Heart right ventricle (tissue), 16 donors: ENCODE results near the gene MRPS7. TPM values are rescaled to one million over a fixed set of nuclear protein-coding genes. Genes with fewer than 3 reads are reported as not detected.

Source experiments
- ATAC-seq, 8 donors: fragments of 200-7000 bp; cut with Tn5 transposase; one replicate each; pipeline ENCODE4 v1.9.1; 2020; ENCODE audit warnings: mild to moderate bottlenecking in 8 of 8, moderate library complexity in 8 of 8, moderate number of reproducible peaks in 1 of 8
- DNase-seq, 2 donors: peaks; one replicate each; pipeline ENCODE4 v3.0.0-alpha.2; 2020
- H3K27ac ChIP-seq, 10 donors: fragments of 200-600 bp; sonication (generic) in 2 of 10; one replicate each; pipeline versions ENCODE4 v1.5.0 to v1.8.0; 2020 to 2022; ENCODE audit warnings: mild to moderate bottlenecking in 3 of 10
- H3K27me3 ChIP-seq, 7 donors: fragments of 200-600 bp; one replicate each; pipeline ENCODE4 v1.8.0; 2021 to 2022; ENCODE audit warnings: mild to moderate bottlenecking in 2 of 7
- H3K36me3 ChIP-seq, 9 donors: fragments of 200-600 bp; sonication (generic) in 1 of 9; one replicate each; pipeline versions ENCODE4 v1.5.0 to v1.8.0; 2020 to 2022; ENCODE audit warnings: mild to moderate bottlenecking in 2 of 9
- H3K4me1 ChIP-seq, 9 donors: fragments of 200-600 bp; sonication (generic) in 1 of 9; one replicate each; pipeline versions ENCODE4 v1.5.0 to v1.8.0; 2020 to 2022; ENCODE audit warnings: mild to moderate bottlenecking in 4 of 9
- H3K4me3 ChIP-seq, 10 donors: fragments of 200-600 bp; sonication (generic) in 2 of 10; one replicate each; pipeline versions ENCODE4 v1.5.0 to v1.8.0; 2020 to 2022; ENCODE audit warnings: mild to moderate bottlenecking in 7 of 10, moderate library complexity in 2 of 10
- H3K9me3 ChIP-seq, 11 donors: fragments of 200-600 bp in 10 of 11; sonication (generic) in 2 of 11; one replicate each; pipeline versions ENCODE4 v1.5.0 to v1.8.0; 2013 to 2022; ENCODE audit warnings: mild to moderate bottlenecking in 2 of 11, control low read depth in 1 of 11, moderate library complexity in 1 of 11
- WGBS, 2 donors: extraction: QIAGEN DNeasy Blood & Tissue Kit; methylation state at CpG; one replicate each; pipeline ENCODE4 v1.1.7; 2013; ENCODE audit warnings: inconsistent platforms in 1 of 2; 5-methylcytosine and 5-hydroxymethylcytosine counted together
- intact Hi-C, 10 donors: fragments of 100-400 bp; cut with DNase I; formaldehyde crosslinking; loops; one replicate each; pipeline versions ENCODE4 v1.11.1 to v1.14.2; 2022
- polyA plus RNA-seq, 2 donors: library from polyadenylated mRNA; stranded (reverse); fragments of 200-250 nt; gene quantifications; one replicate each; pipeline ENCODE4 v1.2.3, GENCODE V29; 2013
- total RNA-seq, 10 donors: library from RNA; stranded (reverse); fragmentation: NEBNext Ultra II Directional in 3 of 10; extraction: Animal tissue kit (Norgen Biotek cat#: 25700) in 3 of 10; gene quantifications; one replicate each; pipeline versions ENCODE4 v1.2.1 to v1.2.4, GENCODE V29; 2021 to 2023
- TF ChIP-seq, protein P1 (sequence below), 9 donors: fragments of 200-600 bp; sonication (generic) in 2 of 9; IDR thresholded peaks; one replicate each; pipeline versions ENCODE4 v1.5.0 to v1.8.0; 2021 to 2022; ENCODE audit warnings: antibody characterized with exemption in 9 of 9, mild to moderate bottlenecking in 5 of 9, moderate library complexity in 1 of 9
- donor health status: Arrhythmogenic right ventricular cardiomyopathy.
- donor health status: ischemic (EF 13 %, LVEDD 7.1; RV severe dilation, severe dysfunction).
- donor health status: healthy with polysubstance abuse.
- donor health status: DM: no; HTN: yes; CAD: no.
- donor health status: DM: no; HTN: no; CAD: no.
- donor health status: ischemic (EF 25% LVEDD 6.9; RV normal size, moderate dysfunction).
- donor health status: ischemic (EF 25% LVEDD 5.7; RV mildly dilated, moderate dysfunction).
- donor health status: healthy.
- donor health status: DM: yes; HTN: yes; CAD: no.
- donor health status: Ischemic cardiomyopathy.
- donor health status: ischemic (EF 35%, LVEDD 5.7; RV mildly dilated, moderate dysfunction).
- donor health status: nonischemic (EF 11% LVEDD 7.7; RV severe dilation, severe dysfunction).
- donor health status: DM: yes; HTN: yes; CAD: no.
- donor health status: PGD.
- donor health status: ischemic (EF 29% LVEDD 5.4; RV normal size, mild dysfunction).
- donor health status: nonischemic (EF 23%, LVEDD 6.1; RV moderate dilation, normal function).

MRPS7 gene
- total and polyA plus RNA-seq, 12 donors, result 98.9 to 179 (median 144) TPM

DNA sequence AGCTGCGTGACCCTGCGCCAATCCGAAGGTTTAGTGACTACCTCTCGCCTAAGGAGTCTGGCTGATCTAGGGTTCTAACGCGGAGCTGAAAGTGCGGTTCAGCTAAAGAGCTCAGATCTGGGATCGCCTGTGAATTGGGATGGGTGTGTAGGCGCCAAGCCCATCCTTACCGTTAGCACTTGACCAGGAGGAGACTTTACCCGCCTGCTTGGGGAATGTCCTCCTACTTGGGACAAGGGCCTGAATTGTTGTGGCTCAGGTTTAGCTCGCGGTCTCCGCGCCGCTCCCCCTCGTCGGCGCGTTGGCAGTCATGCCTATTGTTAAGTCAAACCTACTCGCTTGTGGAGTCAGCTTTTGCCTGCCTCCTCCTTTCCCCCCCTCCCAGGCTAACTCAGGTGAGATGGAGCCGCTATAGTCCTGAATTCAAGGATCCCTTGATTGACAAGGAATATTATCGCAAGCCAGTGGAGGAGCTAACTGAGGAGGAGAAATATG is 480 bp downstream of the MRPS7 start:
- Histone ChIP-seq H3K36me3 (peaks cover 0 to 45% (median 35%) of the 10 kb centered on the region in 9 donors), H3K9me3 (no peaks in the 10 kb centered on the region), H3K27ac (peak overlapping the region; percentile 93 to 99 (median 97)), H3K27me3 (no peaks in the 10 kb centered on the region), H3K4me1 (peaks cover 4 to 48% (median 31%) of the 10 kb centered on the region in 9 donors), H3K4me3 (peak overlapping the region; percentile 75 to 100 (median 94))
- TF ChIP-seq, protein P1, sequence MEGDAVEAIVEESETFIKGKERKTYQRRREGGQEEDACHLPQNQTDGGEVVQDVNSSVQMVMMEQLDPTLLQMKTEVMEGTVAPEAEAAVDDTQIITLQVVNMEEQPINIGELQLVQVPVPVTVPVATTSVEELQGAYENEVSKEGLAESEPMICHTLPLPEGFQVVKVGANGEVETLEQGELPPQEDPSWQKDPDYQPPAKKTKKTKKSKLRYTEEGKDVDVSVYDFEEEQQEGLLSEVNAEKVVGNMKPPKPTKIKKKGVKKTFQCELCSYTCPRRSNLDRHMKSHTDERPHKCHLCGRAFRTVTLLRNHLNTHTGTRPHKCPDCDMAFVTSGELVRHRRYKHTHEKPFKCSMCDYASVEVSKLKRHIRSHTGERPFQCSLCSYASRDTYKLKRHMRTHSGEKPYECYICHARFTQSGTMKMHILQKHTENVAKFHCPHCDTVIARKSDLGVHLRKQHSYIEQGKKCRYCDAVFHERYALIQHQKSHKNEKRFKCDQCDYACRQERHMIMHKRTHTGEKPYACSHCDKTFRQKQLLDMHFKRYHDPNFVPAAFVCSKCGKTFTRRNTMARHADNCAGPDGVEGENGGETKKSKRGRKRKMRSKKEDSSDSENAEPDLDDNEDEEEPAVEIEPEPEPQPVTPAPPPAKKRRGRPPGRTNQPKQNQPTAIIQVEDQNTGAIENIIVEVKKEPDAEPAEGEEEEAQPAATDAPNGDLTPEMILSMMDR (IDR thresholded peaks at IDR 0.05), result no peak
- ATAC-seq (peak in 3 of 8 donors; percentile 10 to 19 (median 10)), DNase-seq (no peak)
- WGBS, 2 donors, result 2% methylated on average over 23 of the region's 23 CpGs
- intact Hi-C loops, result no loop called here

GRCh38 chr17:75263055-75263454 is 1.4 kb downstream of the MRPS7 start:
- no peaks in the 10 kb centered on the region for H3K9me3 ChIP-seq
- no peaks in the 10 kb centered on the region for H3K27me3 ChIP-seq
- H3K27ac ChIP-seq, result no peak overlapping the region
- TF ChIP-seq, protein P1 (IDR thresholded peaks at IDR 0.05), result no peak
- intact Hi-C loops, result no loop called here
- 93% methylated on average over 4 of the region's 4 CpGs for WGBS, 2 donors
- DNase-seq (no peak), ATAC-seq (no peak)
- peak overlapping the region in 4 of 10 donors; percentile 75 to 95 (median 82) for H3K4me3 ChIP-seq
- peaks cover 4 to 57% (median 38%) of the 10 kb centered on the region in 9 donors for H3K4me1 ChIP-seq
- H3K36me3 ChIP-seq, result peaks cover 0 to 53% (median 35%) of the 10 kb centered on the region in 9 donors

GRCh38 chr17:75265614-75266315 is 4.1 kb downstream of the MRPS7 start:
- Histone ChIP-seq H3K27me3 (no peaks in the 10 kb centered on the region), H3K27ac (peak overlapping the region in 1 of 10 donors; percentile 26), H3K4me1 (peaks cover 4 to 57% (median 29%) of the 10 kb centered on the region in 9 donors), H3K4me3 (no peak overlapping the region), H3K9me3 (no peaks in the 10 kb centered on the region), H3K36me3 (peaks cover 0 to 53% (median 35%) of the 10 kb centered on the region in 9 donors)
- 87% methylated on average over 17 of the region's 17 CpGs for WGBS, 2 donors
- TF ChIP-seq, protein P1 (IDR thresholded peaks at IDR 0.05), result no peak
- no peak for DNase-seq
- intact Hi-C loops, result no loop called here
- no peak for ATAC-seq

DNA sequence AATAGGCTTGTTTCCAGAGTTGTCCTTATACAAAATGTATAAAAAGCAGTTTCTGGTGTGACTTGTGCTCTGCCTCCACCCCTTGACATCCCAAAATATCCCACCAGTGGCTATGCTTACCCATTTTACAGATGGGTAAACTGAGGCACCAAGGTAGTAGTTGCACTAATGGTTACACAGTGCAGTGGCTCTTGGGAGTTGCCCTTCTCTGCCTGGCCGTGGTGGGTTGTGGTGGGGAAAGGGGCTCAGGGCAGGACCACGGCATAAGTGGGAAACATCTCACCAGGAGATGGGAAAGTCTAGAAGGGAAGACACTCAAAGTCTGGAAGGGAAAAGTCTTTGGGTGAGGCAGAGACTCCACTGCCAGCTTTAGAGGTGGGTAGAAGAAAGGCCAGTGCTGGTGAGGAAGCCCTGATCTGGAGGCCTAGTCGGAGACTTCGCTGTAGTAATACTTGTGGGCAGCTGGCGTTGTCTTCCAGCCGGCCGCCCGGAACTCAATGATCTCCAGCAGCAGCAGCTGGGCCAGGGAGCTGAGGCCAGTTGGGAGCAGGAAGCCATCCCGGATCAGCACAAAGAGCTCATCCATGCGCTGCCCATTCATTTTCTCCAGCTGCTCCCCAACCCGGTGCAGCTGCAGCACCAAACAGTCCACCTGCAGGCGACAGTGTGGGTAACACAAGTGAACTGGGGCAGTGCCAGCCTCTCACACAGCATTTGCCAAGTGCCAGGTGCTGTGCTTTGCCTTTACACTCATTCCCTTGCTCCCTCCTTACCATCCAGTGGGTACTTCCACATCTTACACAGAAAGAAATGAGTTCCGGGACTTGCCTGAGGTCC is 4.9 kb downstream of the MRPS7 start:
- DNase-seq, result no peak

More for the DNA sequence above, 4.9 kb downstream of the MRPS7 start:
- intact Hi-C loops, result no loop called here
- TF ChIP-seq, protein P1 (IDR thresholded peaks at IDR 0.05), result no peak
- Histone ChIP-seq H3K4me1 (peaks cover 4 to 57% (median 29%) of the 10 kb centered on the region in 9 donors), H3K36me3 (peaks cover 0 to 53% (median 35%) of the 10 kb centered on the region in 9 donors), H3K4me3 (no peak overlapping the region), H3K27ac (peak overlapping the region in 1 of 10 donors; percentile 26), H3K9me3 (no peaks in the 10 kb centered on the region), H3K27me3 (no peaks in the 10 kb centered on the region)
- ATAC-seq, result no peak
- 86 to 87% methylated on average over 13 of the region's 13 CpGs for WGBS, 2 donors
